Adipose tissue (tissue), 3 donors: Measurements from ENCODE around the gene ZNF428. TPM values are rescaled to one million over a fixed set of nuclear protein-coding genes. Genes with fewer than 3 reads are reported as not detected.
A peak's percentile ranks its signal among the peaks of the same experiment; 100 is the strongest.
"Not testable (repeated sequence)": the region's sequence is repeated elsewhere in the genome, so short reads cannot be mapped to it uniquely, and the experiment has no call there.

Source experiments
- H3K27ac ChIP-seq: one replicate; pipeline ENCODE4 v1.5.1; 2013; ENCODE audit warnings: low read depth, low read length
- WGBS, 3 donors: extraction: QIAGEN DNeasy Blood & Tissue Kit; methylation state at CpG; one replicate each; pipeline ENCODE4 v1.1.7; 2013; 5-methylcytosine and 5-hydroxymethylcytosine counted together
- polyA plus RNA-seq, 3 donors: library from polyadenylated mRNA; stranded (reverse); fragments of 200-250 nt; gene quantifications; one replicate each; pipeline ENCODE4 v1.2.3, GENCODE V29; 2013
- donor health status: healthy with polysubstance abuse.
- donor health status: Bipolar disorder and iron deficiency.
- donor health status: healthy.

ZNF428 gene
- polyA plus RNA-seq, 3 donors, result 19.9 to 28.6 (median 25.5) TPM

GRCh38 chr19:43598445-43599240, 20.8 kb downstream of the ZNF428 start:
- WGBS, 3 donors, result 91 to 95% (median 91%) methylated on average over 16 to 19 of the region's 19 CpGs
- no peak overlapping the region for H3K27ac ChIP-seq

- 33 to 47% (median 38%) methylated on average over 5 of the region's 5 CpGs for WGBS, 3 donors
- no peak overlapping the region for H3K27ac ChIP-seq
Measured at GRCh38 chr19:43597876-43598275, 21.6 kb downstream of the ZNF428 start.

GRCh38 chr19:43596842-43597461, 22.5 kb downstream of the ZNF428 start:
- H3K27ac ChIP-seq, result peak overlapping the region; percentile 85

GRCh38 chr19:43595999-43596841, 23.2 kb downstream of the ZNF428 start, which contains the start of the genes IRGQ and ZNF576:
IRGQ (minus strand) TSS chr19:43596134; CDS start chr19:43595338, 796 bp downstream.
ZNF576 (plus strand) TSS chr19:43596595; CDS start chr19:43597109, 514 bp downstream.
- peak within 1 kb of the TSS; percentile 85 for H3K27ac ChIP-seq
- 0 to 1% (median 0%) methylated on average over 60 of the region's 60 CpGs for WGBS, 3 donors

More at GRCh38 chr19:43596842-43597461, 22.5 kb downstream of the ZNF428 start:
- whole genome bisulfite sequencing, 3 donors, result 22 to 23% (median 22%) methylated on average over 7 of the region's 7 CpGs

GRCh38 chr19:43595605-43595998, 23.8 kb downstream of the ZNF428 start:
- 1 to 4% (median 1%) methylated on average over 18 of the region's 18 CpGs for WGBS, 3 donors
- no peak overlapping the region for H3K27ac ChIP-seq

- WGBS, 3 donors, result 1 to 2% (median 1%) methylated on average over 60 to 64 of the region's 64 CpGs
- no peak overlapping the region for H3K27ac ChIP-seq
Measured at GRCh38 chr19:43594710-43595604, 24.5 kb downstream of the ZNF428 start.

- WGBS, 3 donors, result 86 to 92% (median 92%) methylated on average over 10 of the region's 10 CpGs
- H3K27ac ChIP-seq, result no peak overlapping the region
Measured at GRCh38 chr19:43594081-43594697, 25.2 kb downstream of the ZNF428 start.

- H3K27ac ChIP-seq, result no peak overlapping the region
- 95 to 97% (median 96%) methylated on average over 33 to 37 of the region's 37 CpGs for WGBS, 3 donors
Measured at GRCh38 chr19:43592800-43593350, 26.6 kb downstream of the ZNF428 start.

GRCh38 chr19:43591904-43592772, 27.3 kb downstream of the ZNF428 start:
- no peak overlapping the region for H3K27ac ChIP-seq
- whole genome bisulfite sequencing, 3 donors, result 95 to 97% (median 95%) methylated on average over 52 to 63 of the region's 63 CpGs

GRCh38 chr19:43589678-43590077, 29.8 kb downstream of the ZNF428 start:
- no peak overlapping the region for H3K27ac ChIP-seq
- 70 to 84% (median 70%) methylated on average over 6 of the region's 6 CpGs for WGBS, 3 donors

GRCh38 chr19:43589277-43589676, 30.2 kb downstream of the ZNF428 start:
- 87 to 89% (median 88%) methylated on average over 5 of the region's 5 CpGs for WGBS, 3 donors
- H3K27ac ChIP-seq, result no peak overlapping the region

- not testable (repeated sequence) for H3K27ac ChIP-seq
- WGBS, 3 donors, result 96 to 100% (median 97%) methylated on average over 3 of the region's 3 CpGs
Measured at GRCh38 chr19:43587029-43587428, 32.4 kb downstream of the ZNF428 start.

GRCh38 chr19:43586346-43586745, 33.1 kb downstream of the ZNF428 start:
- WGBS, 3 donors, result 70 to 94% (median 87%) methylated on average over 2 of the region's 2 CpGs
- no peak overlapping the region for H3K27ac ChIP-seq

- no peak overlapping the region for H3K27ac ChIP-seq
- whole genome bisulfite sequencing, 3 donors, result 64 to 98% (median 96%) methylated on average over 1 of the region's 1 CpG
Measured at GRCh38 chr19:43584484-43584883, 34.9 kb downstream of the ZNF428 start.

- 87 to 97% (median 92%) methylated on average over 2 of the region's 2 CpGs for WGBS, 3 donors
Measured at GRCh38 chr19:43582495-43582894, 36.9 kb downstream of the ZNF428 start.

GRCh38 chr19:43581467-43581866, 38.0 kb downstream of the ZNF428 start:
- H3K27ac ChIP-seq, result no peak overlapping the region
- 56 to 71% (median 63%) methylated on average over 7 of the region's 7 CpGs for WGBS, 3 donors

More at GRCh38 chr19:43582495-43582894, 36.9 kb downstream of the ZNF428 start:
- no peak overlapping the region for H3K27ac ChIP-seq
